Endothelial cell of umbilical vein (primary cell): Measurements from ENCODE around the gene HSPA6. TPM values are rescaled to one million over a fixed set of nuclear protein-coding genes. Genes with fewer than 3 reads are reported as not detected.
"Not testable (repeated sequence)": the region's sequence is repeated elsewhere in the genome, so short reads cannot be mapped to it uniquely, and the experiment has no call there.

Experiments
- BruUV-seq: library from RNA; stranded (reverse); fragments of 400-500 nt; replicated peaks from 2 replicates; lab custom pipeline; 2021; lab: Mats Ljungman, UMichigan
- CTCF ChIA-PET: fragments of 300-600, 350-600 bp; sonication (Branson Sonifier 250); formaldehyde crosslinking; loops from one replicate; lab custom pipeline; 2021; ENCODE audit warnings: antibody characterized with exemption, inconsistent platforms; lab: Charles Lee
- POLR2A ChIA-PET: fragments of 300-600, 350-600 bp; sonication (Branson Sonifier 250); formaldehyde crosslinking; loops from one replicate; lab custom pipeline; 2021; ENCODE audit warnings: antibody characterized with exemption, inconsistent platforms; lab: Charles Lee
- DNase-seq: peaks from one replicate; pipeline ENCODE4 v3.0.0-alpha.2; 2011; ENCODE audit warnings: low read depth, low spot score
- FAIRE-seq: peaks from 2 replicates; lab custom pipeline; 2011; peaks lifted over from hg19 to GRCh38; lab: Jason Lieb, UNC
- H2AFZ ChIP-seq: 2 replicates; pipeline ENCODE4 v1.6.0; 2012; ENCODE audit warnings: low read depth, low read length, control low read depth, inconsistent platforms
- H3K27ac ChIP-seq: 2 replicates; pipeline ENCODE4 v1.5.1; 2011; ENCODE audit warnings: low read depth, mild to moderate bottlenecking, control low read depth, low read length, moderate library complexity; ENCODE audit not compliant: insufficient read depth
- H3K27me3 ChIP-seq, 2 experiments: 2 replicates each; pipeline versions ENCODE4 v1.6.0 to v1.6.1; 2011; ENCODE audit warnings: low read length in 2 of 2, mixed read lengths in 1 of 2; ENCODE audit not compliant: control insufficient read depth in 2 of 2, insufficient read depth in 2 of 2
- H3K36me3 ChIP-seq, 2 experiments: 2 replicates in 1 of 2; 3 replicates in 1 of 2; pipeline ENCODE4 v1.5.1; 2011; ENCODE audit warnings: low read length in 2 of 2, mild to moderate bottlenecking in 1 of 2, moderate library complexity in 1 of 2; ENCODE audit not compliant: control insufficient read depth in 2 of 2, insufficient read depth in 2 of 2; ENCODE audit errors: extremely low read depth in 1 of 2
- H3K4me1 ChIP-seq: 3 replicates; pipeline ENCODE4 v1.5.1; 2011; ENCODE audit warnings: mild to moderate bottlenecking, low read length; ENCODE audit not compliant: control insufficient read depth, insufficient read depth; ENCODE audit errors: extremely low read depth
- H3K4me2 ChIP-seq: 2 replicates; pipeline ENCODE4 v1.6.1; 2011; ENCODE audit warnings: low read length, control low read depth, mixed read lengths; ENCODE audit not compliant: insufficient read depth
- H3K4me3 ChIP-seq, 3 experiments: fragments of 200-600 bp in 1 of 3; sonication (generic), shearing (Covaris generic) in 1 of 3; replicated peaks in 1 of 3; 2 replicates each; pipeline ENCODE4 v1.5.1; 2011 to 2016; ENCODE audit warnings: control low read depth in 3 of 3, low read length in 3 of 3, mild to moderate bottlenecking in 2 of 3, inconsistent platforms in 1 of 3, low read depth in 1 of 3, moderate library complexity in 1 of 3; ENCODE audit not compliant: insufficient read depth in 1 of 3
- H3K79me2 ChIP-seq: 2 replicates; pipeline ENCODE4 v1.6.0; 2012; ENCODE audit warnings: low read length, inconsistent platforms; ENCODE audit not compliant: control insufficient read depth, insufficient read depth
- H3K9ac ChIP-seq: replicated peaks from 2 replicates; pipeline ENCODE3; 2011; ENCODE audit warnings: low read length, control low read depth; ENCODE audit not compliant: insufficient read depth; ENCODE audit errors: extremely low read depth
- H3K9me1 ChIP-seq: replicated peaks from 3 replicates; pipeline ENCODE4 v1.6.0; 2011; ENCODE audit warnings: mild to moderate bottlenecking, low read length; ENCODE audit not compliant: control insufficient read depth, insufficient read depth; ENCODE audit errors: extremely low read depth
- H3K9me3 ChIP-seq: replicated peaks from 2 replicates; pipeline ENCODE4 v1.5.1; 2012; ENCODE audit warnings: low read length, inconsistent platforms; ENCODE audit not compliant: control insufficient read depth, insufficient read depth
- H4K20me1 ChIP-seq: replicated peaks from 2 replicates; pipeline ENCODE3; 2011; ENCODE audit warnings: mild to moderate bottlenecking, low read length; ENCODE audit not compliant: control insufficient read depth, insufficient read depth; ENCODE audit errors: extremely low read depth
- dilution Hi-C: fragments of 300-500 bp; cut with MboI; formaldehyde crosslinking; loops from one replicate; pipeline ENCODE4 v1.15.0; 2019; ENCODE audit warnings: low sequenced_read_pairs; ENCODE audit not compliant: extremely low pct_ligation_motif_present
- intact Hi-C: fragments of 100-400 bp; cut with micrococcal nuclease; formaldehyde crosslinking; loops from one replicate; pipeline ENCODE4 v1.10.0; 2022
- polyA plus RNA-seq, 4 experiments: library from polyadenylated mRNA; depleted of rRNA in 3 of 4; stranded (reverse) in 3 of 4; unstranded in 1 of 4; fragments of >200 nt; gene quantifications; 2 replicates each; pipeline versions ENCODE4 v1.2.1 to v1.2.3, GENCODE V29; 2011 to 2012; ENCODE audit warnings: missing spikeins in 1 of 4
- total RNA-seq: library from RNA; stranded (reverse); gene quantifications from 2 replicates; pipeline ENCODE4 v1.2.3, GENCODE V29; 2021

HSPA6 gene
- total and polyA plus RNA-seq, 2 donors (not counting 3 experiments of a cell fraction or from before 2014, with no cell fraction given), result 0.10 to 0.13 TPM

GRCh38 chr1:161554340-161554739 is 30.0 kb downstream of the HSPA6 start:
- H2AFZ ChIP-seq, POLR2A ChIA-PET, H3K4me3 ChIP-seq, CTCF ChIA-PET, H3K9me1 ChIP-seq, H3K9ac ChIP-seq, H3K4me1 ChIP-seq, BruUV-seq, H3K27ac ChIP-seq, dilution Hi-C loops, H3K27me3 ChIP-seq, H4K20me1 ChIP-seq, H3K4me2 ChIP-seq, H3K36me3 ChIP-seq, DNase-seq, H3K9me3 ChIP-seq, FAIRE-seq, H3K79me2 ChIP-seq, intact Hi-C loops: not testable (repeated sequence)

- intact Hi-C loops, H4K20me1 ChIP-seq, H3K9me1 ChIP-seq, CTCF ChIA-PET, H3K27me3 ChIP-seq, H3K9ac ChIP-seq, H3K79me2 ChIP-seq, BruUV-seq, H3K4me2 ChIP-seq, H3K9me3 ChIP-seq, H3K36me3 ChIP-seq, H3K4me3 ChIP-seq, H3K27ac ChIP-seq, DNase-seq, H3K4me1 ChIP-seq, dilution Hi-C loops, H2AFZ ChIP-seq, POLR2A ChIA-PET: not testable (repeated sequence)
- peak; percentile 74 for FAIRE-seq
Measured at GRCh38 chr1:161554815-161555417, 30.6 kb downstream of the HSPA6 start.

- intact Hi-C loops, H3K36me3 ChIP-seq, H3K4me1 ChIP-seq, CTCF ChIA-PET, BruUV-seq, H3K4me2 ChIP-seq, H3K27me3 ChIP-seq, H3K27ac ChIP-seq, H4K20me1 ChIP-seq, H3K9ac ChIP-seq, FAIRE-seq, H2AFZ ChIP-seq, H3K79me2 ChIP-seq, H3K9me1 ChIP-seq, H3K4me3 ChIP-seq, DNase-seq, POLR2A ChIA-PET, dilution Hi-C loops, H3K9me3 ChIP-seq: not testable (repeated sequence)
Measured at GRCh38 chr1:161556143-161556542, 31.8 kb downstream of the HSPA6 start.

GRCh38 chr1:161556990-161557389 is 32.6 kb downstream of the HSPA6 start:
- H4K20me1 ChIP-seq, H3K27ac ChIP-seq, H3K9me3 ChIP-seq, H3K27me3 ChIP-seq, DNase-seq, H3K4me3 ChIP-seq, dilution Hi-C loops, H3K79me2 ChIP-seq, H3K4me1 ChIP-seq, H3K4me2 ChIP-seq, intact Hi-C loops, FAIRE-seq, BruUV-seq, H2AFZ ChIP-seq, H3K36me3 ChIP-seq, H3K9ac ChIP-seq, POLR2A ChIA-PET, H3K9me1 ChIP-seq, CTCF ChIA-PET: not testable (repeated sequence)
